ENCODE results near the gene ANKRD2. TPM values are rescaled to one million over a fixed set of nuclear protein-coding genes. Genes with fewer than 3 reads are reported as not detected.

ANKRD2 gene
- total and polyA plus RNA-seq, 10 of the 15 experiments (the other 5 are each of a cell fraction or from before 2014, with no cell fraction given) = 0.18 to 0.23 TPM; not detected in 8

- Histone ChIP-seq H3K27ac (ENCODE audit: control insufficient read depth, insufficient read depth) (no peak overlapping the region), H3K79me2 (ENCODE audit: control insufficient read depth, insufficient read depth, low read length) (no peaks in the 10 kb centered on the region), H3K27me3 (replicated peaks in 1 of 2; ENCODE audit: control insufficient read depth in 2 of 2, insufficient read depth in 2 of 2, low read length in 1 of 2) (no peaks in the 10 kb centered on the region), H3K4me2 (ENCODE audit: control insufficient read depth, insufficient read depth) (no peak overlapping the region), H3K4me3 (no peak overlapping the region), H2AFZ (ENCODE audit: control insufficient read depth, low read depth, low read length) (no peak overlapping the region), H3K9ac (ENCODE audit: control insufficient read depth, insufficient read depth, low read length) (no peak overlapping the region), H3K9me3 (replicated peaks; ENCODE audit: control insufficient read depth, insufficient read depth, low read length) (no peaks in the 10 kb centered on the region), H3K4me1 (ENCODE audit: control insufficient read depth, insufficient read depth, low read length) (no peaks in the 10 kb centered on the region), H3K36me3 (ENCODE audit: control insufficient read depth in 2 of 2, insufficient read depth in 2 of 2, low read length in 1 of 2) (no peaks in the 10 kb centered on the region), H4K20me1 (ENCODE audit: control insufficient read depth, insufficient read depth) (no peaks in the 10 kb centered on the region)
- DNase-seq (ENCODE audit: low read depth, low spot score) (no peak), FAIRE-seq (no peak), ATAC-seq (no peak)
- RAD21 ChIA-PET (ENCODE audit: unreplicated experiment) = no interaction called here
- intact Hi-C loops (cut with micrococcal nuclease; ENCODE audit: unreplicated experiment) (no loop called here), in situ Hi-C loops (cut with MboI) (no loop called here)
- 92% methylated on average over 2 of the region's 4 CpGs for WGBS (ENCODE audit: insufficient coverage, insufficient replicate concordance, low lambda C conversion rate, missing lambda C conversion rate)
- TF ChIP-seq MYB (IDR thresholded peaks at IDR 0.05; ENCODE audit: borderline replicate concordance, low read depth, low read length) = no peak
- no peak for TF ChIP-seq BCL11A (IDR thresholded peaks at IDR 0.05; ENCODE audit: low read depth, low read length)
- TF ChIP-seq RAD21 (IDR thresholded peaks at IDR 0.05; ENCODE audit: insufficient read depth, low read depth, low read length) = no peak
- TF ChIP-seq YY1 (IDR thresholded peaks at IDR 0.05; ENCODE audit: low read depth, low read length) = no peak
- no peak for TF ChIP-seq CHD2 (IDR thresholded peaks at IDR 0.05; ENCODE audit: borderline replicate concordance, low read depth, low read length)
- TF ChIP-seq NBN (IDR thresholded peaks at IDR 0.05) = no peak
- no peak for TF ChIP-seq TARDBP (IDR thresholded peaks at IDR 0.05; ENCODE audit: borderline replicate concordance)
- TF ChIP-seq BHLHE40 (IDR thresholded peaks at IDR 0.05; ENCODE audit: borderline replicate concordance in 1 of 2, low read depth in 2 of 2, low read length in 1 of 2) = no peak
- BruUV-seq (replicated peaks) = no TSS peak
- CTCF ChIA-PET = no interaction called here
- SMC1A ChIA-PET (ENCODE audit: uncharacterized antibody, unreplicated experiment) = no interaction called here
- POLR2A ChIA-PET = interaction anchor here (0.7 kb wide), 1 partner anchor 43 kb away, joined by 8 read pairs; no protein-coding TSS in a partner anchor
Measured at GRCh38 chr10:97618285-97618684, 45.7 kb downstream of the ANKRD2 start.

- Histone ChIP-seq H4K20me1 (ENCODE audit: control insufficient read depth, insufficient read depth) (no peaks in the 10 kb centered on the region), H3K79me2 (ENCODE audit: control insufficient read depth, insufficient read depth, low read length) (no peaks in the 10 kb centered on the region), H3K4me3 (no peak overlapping the region), H3K27me3 (replicated peaks in 1 of 2; ENCODE audit: control insufficient read depth in 2 of 2, insufficient read depth in 2 of 2, low read length in 1 of 2) (no peaks in the 10 kb centered on the region), H3K4me2 (ENCODE audit: control insufficient read depth, insufficient read depth) (no peak overlapping the region), H3K27ac (ENCODE audit: control insufficient read depth, insufficient read depth) (no peak overlapping the region), H3K9ac (ENCODE audit: control insufficient read depth, insufficient read depth, low read length) (no peak overlapping the region), H3K36me3 (ENCODE audit: control insufficient read depth in 2 of 2, insufficient read depth in 2 of 2, low read length in 1 of 2) (no peaks in the 10 kb centered on the region), H2AFZ (ENCODE audit: control insufficient read depth, low read depth, low read length) (no peak overlapping the region), H3K4me1 (ENCODE audit: control insufficient read depth, insufficient read depth, low read length) (no peaks in the 10 kb centered on the region), H3K9me3 (replicated peaks; ENCODE audit: control insufficient read depth, insufficient read depth, low read length) (no peaks in the 10 kb centered on the region)
- intact Hi-C loops (cut with micrococcal nuclease; ENCODE audit: unreplicated experiment) = no loop called here
- RAD21 ChIA-PET (ENCODE audit: unreplicated experiment) = no interaction called here
- SMC1A ChIA-PET (ENCODE audit: uncharacterized antibody, unreplicated experiment) = no interaction called here
- BruUV-seq (replicated peaks) = no TSS peak
- in situ Hi-C loops (cut with MboI) = no loop called here
- DNase-seq (ENCODE audit: low read depth, low spot score) (no peak), FAIRE-seq (no peak), ATAC-seq (no peak)
- CTCF ChIA-PET = interaction anchor here (0.8 kb wide), 1 partner anchor 46 kb away, joined by 3 read pairs; the partner anchor contains the start of gene ANKRD2
- POLR2A ChIA-PET = interaction anchor here (0.7 kb wide), 1 partner anchor 43 kb away, joined by 8 read pairs; no protein-coding TSS in a partner anchor
- 60% methylated on average over 4 of the region's 4 CpGs for WGBS (ENCODE audit: insufficient coverage, insufficient replicate concordance, low lambda C conversion rate, missing lambda C conversion rate)
- TF ChIP-seq EP300 (IDR thresholded peaks at IDR 0.05; ENCODE audit: borderline replicate concordance in 1 of 2, control insufficient read depth in 1 of 2, low read depth in 2 of 2, low read length in 2 of 2) (no peak), USF2 (IDR thresholded peaks at IDR 0.05; ENCODE audit: borderline replicate concordance, low read depth, low read length) (no peak), RFX5 (IDR thresholded peaks at IDR 0.05; ENCODE audit: low read depth, low read length) (no peak), SMARCA5 (IDR thresholded peaks at IDR 0.05) (no peak), E2F8 (IDR thresholded peaks at IDR 0.05; ENCODE audit: low read depth, partially characterized antibody) (no peak), HDAC6 (IDR thresholded peaks at IDR 0.05; ENCODE audit: unreplicated experiment) (no peak), RUNX3 (IDR thresholded peaks at IDR 0.05; ENCODE audit: low read length) (no peak), PML (IDR thresholded peaks at IDR 0.05; ENCODE audit: low read length) (no peak)
Measured at GRCh38 chr10:97618733-97619132, 46.2 kb downstream of the ANKRD2 start.

All from GM12878 (cell line).